Measurements from ENCODE around the gene HYDIN. TPM values are rescaled to one million over a fixed set of nuclear protein-coding genes. Genes with fewer than 3 reads are reported as not detected.
"Not testable (repeated sequence)": the region's sequence is repeated elsewhere in the genome, so short reads cannot be mapped to it uniquely, and the experiment has no call there.

Gene HYDIN
- total RNA-seq, 2 experiments from 2014 or later: not detected

DNA sequence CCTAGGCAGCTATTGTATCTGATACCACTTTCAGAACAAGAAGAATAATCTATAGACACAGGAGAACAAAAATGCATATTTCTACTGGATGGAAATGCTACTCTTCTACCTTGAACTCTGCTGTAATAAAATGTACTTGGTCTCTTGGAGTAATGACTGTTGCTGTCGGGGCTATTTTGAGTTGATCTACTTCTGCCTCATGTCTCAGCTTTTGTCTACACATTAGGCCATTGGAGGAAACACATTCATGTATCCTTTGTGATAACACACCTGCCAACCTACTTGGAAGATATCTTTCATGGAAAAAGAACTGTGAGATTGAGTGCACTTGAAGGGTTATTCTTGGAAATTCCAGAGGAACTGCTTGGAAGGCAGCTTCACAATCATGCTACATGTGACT lies 159.9 kb downstream of the HYDIN start:
- DNase-seq; H3K36me3 Mint-ChIP-seq (ENCODE audit: low read depth); H3K9me3 Mint-ChIP-seq (ENCODE audit: insufficient read depth); H3K27ac Mint-ChIP-seq; CTCF ChIA-PET; H3K4me3 Mint-ChIP-seq; H3K4me1 Mint-ChIP-seq (ENCODE audit: low read depth); H3K27me3 Mint-ChIP-seq (ENCODE audit: low read depth); POLR2A ChIA-PET; ATAC-seq: not testable (repeated sequence)

DNA sequence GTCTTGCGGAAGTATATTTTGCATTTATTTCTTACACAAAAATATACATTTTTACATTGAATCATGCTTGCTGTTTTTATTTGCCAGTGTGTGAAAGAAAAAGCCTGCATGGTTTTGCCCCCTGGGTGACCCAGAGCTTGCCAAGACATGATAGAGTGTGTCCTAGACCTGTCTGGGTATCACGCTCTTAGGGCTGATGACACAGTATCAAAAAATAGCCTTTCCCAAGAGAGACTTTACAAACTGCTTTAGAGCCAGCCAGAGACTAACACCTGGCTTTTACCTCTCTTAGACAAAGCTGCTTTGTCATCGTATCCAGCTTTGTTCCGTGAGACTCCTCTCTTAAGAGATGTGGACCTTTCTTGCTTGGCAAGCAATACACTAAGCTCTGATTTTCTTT lies 160.7 kb downstream of the HYDIN start:
- H3K27ac Mint-ChIP-seq; H3K9me3 Mint-ChIP-seq (ENCODE audit: insufficient read depth); POLR2A ChIA-PET; H3K4me3 Mint-ChIP-seq; ATAC-seq; DNase-seq; H3K36me3 Mint-ChIP-seq (ENCODE audit: low read depth); H3K27me3 Mint-ChIP-seq (ENCODE audit: low read depth); CTCF ChIA-PET; H3K4me1 Mint-ChIP-seq (ENCODE audit: low read depth): not testable (repeated sequence)

GRCh38 chr16:71053897-71054609 lies 176.5 kb downstream of the HYDIN start:
- H3K27ac Mint-ChIP-seq; ATAC-seq; H3K4me3 Mint-ChIP-seq; H3K4me1 Mint-ChIP-seq (ENCODE audit: low read depth); POLR2A ChIA-PET; DNase-seq; H3K9me3 Mint-ChIP-seq (ENCODE audit: insufficient read depth); H3K27me3 Mint-ChIP-seq (ENCODE audit: low read depth); H3K36me3 Mint-ChIP-seq (ENCODE audit: low read depth); CTCF ChIA-PET: not testable (repeated sequence)

GRCh38 chr16:71050307-71050706 lies 180.2 kb downstream of the HYDIN start:
- ATAC-seq, CTCF ChIA-PET: not testable (repeated sequence)

DNA sequence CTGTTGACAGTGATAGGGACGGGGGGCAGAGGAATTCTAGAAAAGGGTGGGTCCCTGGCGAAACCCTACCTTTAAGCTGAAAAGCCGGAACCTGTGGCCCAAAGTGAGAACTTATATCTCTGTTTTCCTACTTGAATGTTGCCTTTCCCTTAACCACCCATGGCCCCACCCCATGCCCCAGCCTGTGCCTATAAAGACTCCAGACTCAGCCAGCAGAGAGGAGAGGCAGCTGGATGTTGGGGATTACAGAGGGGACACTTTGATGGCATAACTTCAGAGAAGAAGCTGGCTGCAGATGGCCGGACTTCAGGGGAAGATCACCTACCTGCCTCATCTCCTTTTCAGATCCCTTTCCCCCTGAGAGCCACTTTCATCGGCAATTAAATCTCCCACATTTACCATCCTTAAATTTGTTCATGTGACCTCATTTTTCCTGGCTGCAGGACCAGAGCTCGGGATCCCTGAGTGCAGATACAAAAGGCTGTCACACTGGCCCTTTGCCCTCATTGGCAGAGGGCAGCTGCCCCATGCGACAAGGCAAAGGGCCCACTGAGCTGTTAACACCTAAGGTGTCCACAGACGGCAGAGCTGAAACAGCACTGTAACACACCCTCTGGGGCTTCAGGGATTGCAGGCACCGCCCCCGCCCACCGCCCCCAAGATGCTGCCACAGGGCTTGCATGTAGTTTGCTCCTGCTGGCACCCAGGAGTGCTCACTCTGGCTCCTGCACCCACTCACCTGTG lies 191.0 kb downstream of the HYDIN start:
- H3K27me3 Mint-ChIP-seq (ENCODE audit: low read depth); H3K9me3 Mint-ChIP-seq (ENCODE audit: insufficient read depth); H3K27ac Mint-ChIP-seq; H3K4me1 Mint-ChIP-seq (ENCODE audit: low read depth); DNase-seq; CTCF ChIA-PET; POLR2A ChIA-PET; H3K36me3 Mint-ChIP-seq (ENCODE audit: low read depth); ATAC-seq; H3K4me3 Mint-ChIP-seq: not testable (repeated sequence)

More at GRCh38 chr16:71050307-71050706, 180.2 kb downstream of the HYDIN start:
- H3K27me3 Mint-ChIP-seq (ENCODE audit: low read depth); POLR2A ChIA-PET; H3K27ac Mint-ChIP-seq; DNase-seq; H3K9me3 Mint-ChIP-seq (ENCODE audit: insufficient read depth); H3K4me1 Mint-ChIP-seq (ENCODE audit: low read depth); H3K36me3 Mint-ChIP-seq (ENCODE audit: low read depth); H3K4me3 Mint-ChIP-seq: not testable (repeated sequence)

GRCh38 chr16:71038421-71038820 lies 192.1 kb downstream of the HYDIN start:
- H3K27me3 Mint-ChIP-seq (ENCODE audit: low read depth); H3K9me3 Mint-ChIP-seq (ENCODE audit: insufficient read depth); POLR2A ChIA-PET; DNase-seq; CTCF ChIA-PET; H3K27ac Mint-ChIP-seq; H3K36me3 Mint-ChIP-seq (ENCODE audit: low read depth); ATAC-seq; H3K4me1 Mint-ChIP-seq (ENCODE audit: low read depth); H3K4me3 Mint-ChIP-seq: not testable (repeated sequence)

DNA sequence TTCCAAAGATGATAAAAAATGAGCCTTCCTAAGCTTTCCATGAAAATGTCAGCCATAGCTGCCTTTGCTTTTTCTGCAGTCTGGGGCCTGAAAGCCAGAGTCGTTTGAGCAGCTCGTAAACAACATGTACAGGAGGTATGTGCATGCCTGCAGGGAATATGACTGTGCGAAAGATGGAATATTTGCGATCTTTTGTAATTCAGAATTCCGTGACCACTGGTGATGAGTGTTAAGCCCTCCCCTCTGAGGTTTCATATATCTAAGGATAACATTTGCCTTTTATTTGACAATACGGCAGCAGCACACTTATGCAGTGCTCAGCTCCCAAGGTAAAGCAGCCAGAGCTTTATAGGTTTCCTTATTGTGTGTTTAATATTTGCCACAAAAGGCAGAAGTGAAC lies 192.5 kb downstream of the HYDIN start:
- not testable (repeated sequence) for H3K27me3 Mint-ChIP-seq (ENCODE audit: low read depth)

DNA sequence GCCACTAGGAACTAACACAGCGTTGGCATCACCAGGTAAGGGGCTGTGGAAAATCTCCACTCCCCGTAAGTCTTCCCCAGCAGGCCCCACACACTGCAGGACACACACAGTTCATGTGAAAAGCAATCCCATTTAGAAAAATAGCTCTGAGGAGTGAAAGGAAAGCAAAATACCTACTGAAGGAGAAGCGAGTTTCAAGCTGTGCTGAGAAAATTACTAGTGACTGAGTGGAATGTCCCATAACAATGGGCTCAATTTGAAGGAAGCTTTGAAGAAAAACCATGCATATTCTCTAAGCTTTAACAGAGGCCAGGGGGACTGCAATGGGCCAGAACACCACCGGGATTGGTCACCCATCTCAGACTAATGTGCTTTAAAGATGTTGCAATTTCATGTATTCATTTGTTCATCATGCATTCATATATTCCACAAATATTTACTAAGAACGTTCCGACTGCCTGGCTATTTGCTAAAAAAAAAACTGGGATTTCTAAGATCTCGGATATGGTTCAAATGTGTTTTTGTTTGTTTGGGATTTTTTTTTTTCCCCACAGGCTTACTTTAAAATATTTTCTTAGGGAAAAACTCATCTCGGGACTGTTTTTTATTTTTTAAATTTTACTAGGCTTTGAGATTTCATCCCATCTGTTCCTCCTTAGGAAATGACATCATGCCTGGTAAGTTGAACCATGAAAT lies 202.3 kb downstream of the HYDIN start:
- POLR2A ChIA-PET, H3K27ac Mint-ChIP-seq: not testable (repeated sequence)

More for the DNA sequence above, 192.5 kb downstream of the HYDIN start:
- H3K27ac Mint-ChIP-seq; H3K4me1 Mint-ChIP-seq (ENCODE audit: low read depth); POLR2A ChIA-PET; H3K9me3 Mint-ChIP-seq (ENCODE audit: insufficient read depth); H3K4me3 Mint-ChIP-seq; H3K36me3 Mint-ChIP-seq (ENCODE audit: low read depth); ATAC-seq; CTCF ChIA-PET; DNase-seq: not testable (repeated sequence)

GRCh38 chr16:71027511-71027910 lies 203.0 kb downstream of the HYDIN start:
- POLR2A ChIA-PET; DNase-seq; ATAC-seq; H3K27ac Mint-ChIP-seq; H3K27me3 Mint-ChIP-seq (ENCODE audit: low read depth); H3K36me3 Mint-ChIP-seq (ENCODE audit: low read depth); H3K9me3 Mint-ChIP-seq (ENCODE audit: insufficient read depth); H3K4me3 Mint-ChIP-seq; CTCF ChIA-PET; H3K4me1 Mint-ChIP-seq (ENCODE audit: low read depth): not testable (repeated sequence)

More for the DNA sequence above, 202.3 kb downstream of the HYDIN start:
- DNase-seq; H3K4me1 Mint-ChIP-seq (ENCODE audit: low read depth); H3K9me3 Mint-ChIP-seq (ENCODE audit: insufficient read depth); ATAC-seq; H3K36me3 Mint-ChIP-seq (ENCODE audit: low read depth); H3K27me3 Mint-ChIP-seq (ENCODE audit: low read depth); CTCF ChIA-PET; H3K4me3 Mint-ChIP-seq: not testable (repeated sequence)

DNA sequence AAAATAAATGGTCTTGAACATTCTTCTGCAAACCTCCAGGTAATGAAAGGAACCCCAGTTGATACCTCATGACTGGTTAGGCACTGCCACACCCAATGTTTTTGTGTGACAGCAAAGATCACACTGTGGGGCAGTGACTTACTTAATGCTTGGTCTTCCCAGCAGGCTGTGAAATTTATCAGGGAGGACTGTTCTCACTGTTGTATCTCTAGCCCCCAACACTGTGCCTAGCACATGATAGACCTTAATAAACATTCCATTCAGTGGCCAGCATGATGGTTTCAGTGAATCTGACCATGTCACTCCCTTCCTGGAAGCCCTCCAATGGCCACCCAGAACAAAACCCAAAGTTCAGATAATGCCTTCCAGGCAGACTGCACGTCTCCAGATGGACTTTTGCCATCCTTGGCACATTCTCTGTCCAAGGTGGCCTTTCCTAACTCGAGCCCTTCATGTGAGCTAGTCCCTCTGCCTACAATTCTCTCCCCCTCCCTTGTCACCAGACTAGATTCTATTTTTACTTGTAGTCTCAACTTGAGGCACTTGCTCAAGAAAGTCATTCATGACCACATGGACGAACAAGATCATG lies 206.6 kb downstream of the HYDIN start:
- DNase-seq; H3K4me3 Mint-ChIP-seq; ATAC-seq; POLR2A ChIA-PET; CTCF ChIA-PET; H3K27me3 Mint-ChIP-seq (ENCODE audit: low read depth); H3K4me1 Mint-ChIP-seq (ENCODE audit: low read depth); H3K36me3 Mint-ChIP-seq (ENCODE audit: low read depth); H3K27ac Mint-ChIP-seq; H3K9me3 Mint-ChIP-seq (ENCODE audit: insufficient read depth): not testable (repeated sequence)

DNA sequence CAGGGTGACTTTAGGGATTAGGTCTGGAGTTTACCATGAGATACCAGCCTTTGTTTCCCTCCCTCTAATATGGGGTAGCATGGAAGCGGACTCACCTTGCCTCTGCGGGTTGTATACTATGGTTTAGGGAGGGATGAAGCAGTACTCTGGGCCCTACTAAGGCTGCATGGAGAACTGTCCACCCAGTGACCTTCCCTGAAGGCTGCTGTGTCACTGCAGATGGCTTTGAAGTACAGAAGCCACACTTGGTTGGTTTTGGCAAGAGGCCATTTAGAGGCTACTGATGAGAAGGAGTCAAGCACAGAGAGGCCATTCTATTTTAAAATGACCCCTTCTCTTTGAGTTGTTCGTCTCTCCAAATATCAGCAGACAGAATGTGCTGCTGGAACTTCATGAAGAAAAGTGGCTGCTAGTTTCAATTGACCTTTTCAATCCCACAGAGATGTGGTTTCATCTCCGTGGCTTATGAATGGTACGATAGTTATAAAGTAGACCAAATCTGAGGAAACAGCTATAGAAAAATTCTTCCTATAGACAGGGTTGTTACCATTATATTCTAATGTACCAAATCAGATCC lies 208.5 kb downstream of the HYDIN start:
- H3K36me3 Mint-ChIP-seq (ENCODE audit: low read depth); H3K9me3 Mint-ChIP-seq (ENCODE audit: insufficient read depth); POLR2A ChIA-PET; ATAC-seq; H3K4me1 Mint-ChIP-seq (ENCODE audit: low read depth); H3K4me3 Mint-ChIP-seq; H3K27me3 Mint-ChIP-seq (ENCODE audit: low read depth); CTCF ChIA-PET; H3K27ac Mint-ChIP-seq; DNase-seq: not testable (repeated sequence)
